Urinary bladder (tissue), 4 donors: ENCODE data around the gene RGL4. TPM values are rescaled to one million over a fixed set of nuclear protein-coding genes. Genes with fewer than 3 reads are reported as not detected.
A peak's percentile ranks its signal among the peaks of the same experiment; 100 is the strongest.

Source experiments
- DNase-seq: peaks from one replicate; pipeline ENCODE4 v3.0.0-alpha.2; 2015; ENCODE audit errors: extremely low spot score
- H3K27ac ChIP-seq: one replicate; pipeline ENCODE4 v1.5.1; 2013; ENCODE audit warnings: low read depth, mild to moderate bottlenecking, moderate library complexity
- H3K36me3 ChIP-seq: one replicate; pipeline ENCODE4 v1.6.1; 2013; ENCODE audit warnings: mild to moderate bottlenecking, moderate library complexity; ENCODE audit not compliant: insufficient read depth
- H3K4me1 ChIP-seq: one replicate; pipeline ENCODE4 v1.6.1; 2013; ENCODE audit warnings: mild to moderate bottlenecking, moderate library complexity; ENCODE audit not compliant: insufficient read depth
- H3K4me3 ChIP-seq: one replicate; pipeline ENCODE4 v1.5.1; 2013; ENCODE audit warnings: low read depth, low read length
- WGBS: extraction: QIAGEN DNeasy Blood & Tissue Kit; methylation state at CpG from one replicate; pipeline ENCODE4 v1.1.7; 2013; 5-methylcytosine and 5-hydroxymethylcytosine counted together
- polyA plus RNA-seq: library from polyadenylated mRNA; stranded (reverse); fragments of 200-250 nt; gene quantifications from one replicate; pipeline ENCODE4 v1.2.3, GENCODE V29; 2013
- total RNA-seq: library from RNA; depleted of rRNA; stranded (reverse); fragments of >200 nt; gene quantifications from one replicate; pipeline ENCODE4 v1.2.3, GENCODE V29; 2014
- donor health status: healthy with polysubstance abuse.
- donor health status: healthy.

Gene RGL4
- total and polyA plus RNA-seq, 2 donors, result 0.32 TPM; not detected in 1

GRCh38 chr22:23685205-23685784 lies 5.5 kb upstream of the RGL4 start:
- no peaks in the 10 kb centered on the region for H3K36me3 ChIP-seq
- whole genome bisulfite sequencing, result 98% methylated on average over 5 of the region's 5 CpGs
- no peak for DNase-seq
- H3K27ac ChIP-seq, result no peak overlapping the region
- H3K4me1 ChIP-seq, result no peaks in the 10 kb centered on the region
- H3K4me3 ChIP-seq, result no peak overlapping the region

DNA sequence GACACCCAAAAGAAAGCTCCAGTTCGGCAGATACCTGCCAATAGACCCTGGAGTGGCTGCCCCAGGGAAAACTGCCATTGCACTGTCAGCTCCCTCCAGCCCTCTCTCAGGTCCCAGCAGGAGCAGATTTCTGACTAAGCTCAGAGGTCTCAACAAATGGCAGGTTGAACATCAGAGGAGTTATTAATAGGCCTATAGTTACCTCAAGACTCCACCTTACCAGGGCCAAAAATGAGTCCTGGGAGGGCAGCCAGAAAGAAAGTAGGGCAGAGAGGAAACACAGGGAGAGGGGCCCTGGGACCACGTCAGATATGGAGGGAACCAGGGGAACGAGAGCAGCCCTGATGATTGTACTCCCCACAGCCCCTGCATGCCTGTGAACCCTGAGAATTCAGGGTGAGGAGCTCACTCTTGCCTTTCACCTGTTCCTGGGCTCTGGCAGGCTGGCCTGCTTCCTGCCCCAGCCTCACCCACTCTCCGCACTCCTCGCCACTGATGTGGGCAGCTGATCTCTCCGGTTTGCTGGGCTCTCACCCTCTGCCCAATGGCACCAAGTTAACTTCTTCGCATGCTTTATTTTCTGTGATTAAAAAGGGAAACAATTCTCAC lies 4.3 kb upstream of the RGL4 start:
- no peak for DNase-seq
- WGBS, result 72% methylated on average over 7 of the region's 7 CpGs
- Histone ChIP-seq H3K27ac (no peak overlapping the region), H3K36me3 (no peaks in the 10 kb centered on the region), H3K4me1 (no peaks in the 10 kb centered on the region), H3K4me3 (no peak overlapping the region)

DNA sequence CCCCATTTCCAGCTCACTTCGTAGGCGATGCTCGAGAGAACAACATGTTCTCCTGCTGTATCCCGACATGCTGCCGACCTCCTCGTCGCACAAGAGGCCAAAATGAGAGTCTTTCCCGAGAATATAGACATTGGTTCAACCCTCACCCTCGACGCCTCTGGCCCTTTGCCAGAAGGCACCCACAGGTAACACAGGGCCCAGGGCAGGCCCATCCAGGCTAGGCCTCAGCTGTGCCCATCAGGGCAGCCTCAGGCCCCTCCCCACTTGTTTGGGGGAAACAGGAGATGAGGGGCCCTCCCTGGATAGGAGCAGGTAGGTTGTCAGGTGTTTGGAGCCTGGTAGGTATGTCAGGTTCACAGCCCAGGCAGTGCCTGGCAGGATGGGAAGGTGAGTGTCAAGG lies 2.7 kb upstream of the RGL4 start:
- no peaks in the 10 kb centered on the region for H3K4me1 ChIP-seq
- H3K27ac ChIP-seq, result no peak overlapping the region
- WGBS, result 93% methylated on average over 10 of the region's 10 CpGs
- no peak overlapping the region for H3K4me3 ChIP-seq
- no peaks in the 10 kb centered on the region for H3K36me3 ChIP-seq
- DNase-seq, result no peak

GRCh38 chr22:23688571-23688970 lies 2.2 kb upstream of the RGL4 start:
- no peaks in the 10 kb centered on the region for H3K4me1 ChIP-seq

DNA sequence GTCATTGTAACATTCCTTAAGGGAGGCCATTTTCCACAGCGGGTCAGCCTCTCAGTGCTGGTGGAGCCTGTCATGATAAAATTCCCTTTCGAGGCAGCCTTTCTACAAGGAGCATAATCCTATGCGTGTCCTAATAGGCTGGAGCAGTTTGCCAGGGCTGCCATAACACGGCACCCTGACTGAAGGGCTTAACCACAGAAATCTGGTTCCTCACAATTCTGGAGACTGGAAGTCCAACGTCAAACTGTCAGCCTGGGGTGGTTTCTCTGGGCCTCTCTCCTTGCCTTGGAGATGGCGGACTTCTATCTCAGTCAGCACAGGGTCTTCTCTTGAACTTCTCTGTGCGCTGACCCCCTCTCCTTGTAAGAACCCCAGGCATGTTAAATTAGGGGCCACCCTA lies 1.4 kb upstream of the RGL4 start:
- 89% methylated on average over 7 of the region's 7 CpGs for WGBS
- H3K27ac ChIP-seq, result no peak overlapping the region
- no peak overlapping the region for H3K4me3 ChIP-seq
- DNase-seq, result no peak
- H3K4me1 ChIP-seq, result no peaks in the 10 kb centered on the region
- H3K36me3 ChIP-seq, result no peaks in the 10 kb centered on the region

More at GRCh38 chr22:23688571-23688970, 2.2 kb upstream of the RGL4 start:
- no peak overlapping the region for H3K27ac ChIP-seq
- H3K4me3 ChIP-seq, result no peak overlapping the region
- WGBS, result 86% methylated on average over 9 of the region's 9 CpGs
- DNase-seq, result no peak
- no peaks in the 10 kb centered on the region for H3K36me3 ChIP-seq

DNA sequence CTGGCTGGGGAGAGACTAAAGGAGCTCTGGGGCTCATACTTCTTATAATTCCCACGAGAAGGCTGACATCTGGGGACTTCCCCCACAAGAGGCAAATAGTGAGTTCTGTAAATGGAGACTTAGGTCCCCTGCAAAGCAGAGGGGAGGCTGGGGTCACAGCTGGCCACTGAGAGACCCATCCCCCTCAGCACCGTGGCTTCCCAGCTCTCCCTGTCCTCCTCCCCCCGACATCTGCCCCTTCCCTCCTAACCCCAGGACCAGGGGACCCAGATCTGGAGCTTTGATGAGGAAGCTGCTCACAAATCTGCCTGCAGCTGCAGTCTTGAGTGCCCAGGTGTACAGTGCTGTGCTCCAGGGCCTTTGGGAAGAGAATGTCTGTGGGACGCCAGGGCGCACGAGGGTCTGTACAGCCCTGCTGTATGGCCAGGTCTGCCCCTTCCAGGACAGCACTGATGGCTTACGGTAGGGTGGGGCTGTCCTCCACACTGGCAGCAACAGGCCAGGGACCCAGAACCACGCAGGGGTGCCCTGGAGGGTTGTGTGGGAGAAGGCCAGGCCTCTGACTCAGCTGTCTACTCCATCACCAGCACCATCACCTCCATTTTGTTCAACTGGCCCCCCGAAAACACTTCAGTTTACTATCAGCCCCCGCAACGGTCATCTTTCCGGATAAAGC lies 1.1 kb downstream of the RGL4 start:
- 91% methylated on average over 12 of the region's 12 CpGs for WGBS
- DNase-seq, result no peak
- Histone ChIP-seq H3K4me1 (no peaks in the 10 kb centered on the region), H3K36me3 (no peaks in the 10 kb centered on the region), H3K27ac (no peak overlapping the region), H3K4me3 (no peak overlapping the region)

- no peak overlapping the region for H3K27ac ChIP-seq
- DNase-seq, result no peak
- no peaks in the 10 kb centered on the region for H3K36me3 ChIP-seq
- H3K4me3 ChIP-seq, result no peak overlapping the region
- no peaks in the 10 kb centered on the region for H3K4me1 ChIP-seq
- WGBS, result 92% methylated on average over 12 of the region's 12 CpGs
Observed at GRCh38 chr22:23692598-23693291, 1.9 kb downstream of the RGL4 start.

DNA sequence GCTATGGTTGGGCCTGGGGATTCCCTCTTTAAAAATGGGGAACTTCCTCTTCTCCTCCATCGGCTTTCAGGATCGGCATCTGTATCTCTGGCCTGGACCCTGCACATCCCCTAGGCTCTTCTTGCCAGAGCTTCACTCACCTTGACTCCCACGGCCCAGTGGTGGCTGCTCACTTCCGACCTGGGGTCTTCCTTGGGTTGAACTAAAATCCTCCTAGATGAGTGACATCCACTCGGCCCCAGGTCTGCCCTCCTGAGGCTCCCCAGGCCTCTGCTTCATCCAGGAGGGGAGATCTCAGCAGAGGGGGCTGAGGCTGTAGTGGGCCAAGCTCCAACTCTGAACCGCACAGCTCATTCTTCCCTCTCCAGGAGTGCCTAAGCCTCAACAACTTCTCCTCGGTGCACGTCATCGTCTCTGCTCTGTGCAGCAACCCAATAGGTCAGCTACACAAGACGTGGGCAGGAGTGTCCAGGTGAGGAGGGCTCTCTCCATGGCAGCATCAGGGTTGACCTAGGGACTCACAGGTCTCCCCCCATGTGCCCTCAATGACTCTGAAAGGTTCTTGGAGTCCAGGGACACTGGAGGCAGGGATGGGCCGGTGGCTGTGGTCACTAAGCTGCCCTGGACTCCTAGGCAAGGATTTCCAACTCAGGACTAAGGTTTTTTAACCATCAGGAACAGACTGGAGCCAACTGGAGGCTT lies 3.3 kb downstream of the RGL4 start:
- Histone ChIP-seq H3K36me3 (no peaks in the 10 kb centered on the region), H3K4me1 (no peaks in the 10 kb centered on the region), H3K4me3 (no peak overlapping the region), H3K27ac (no peak overlapping the region)
- DNase-seq, result no peak
- WGBS, result 88% methylated on average over 11 of the region's 11 CpGs

DNA sequence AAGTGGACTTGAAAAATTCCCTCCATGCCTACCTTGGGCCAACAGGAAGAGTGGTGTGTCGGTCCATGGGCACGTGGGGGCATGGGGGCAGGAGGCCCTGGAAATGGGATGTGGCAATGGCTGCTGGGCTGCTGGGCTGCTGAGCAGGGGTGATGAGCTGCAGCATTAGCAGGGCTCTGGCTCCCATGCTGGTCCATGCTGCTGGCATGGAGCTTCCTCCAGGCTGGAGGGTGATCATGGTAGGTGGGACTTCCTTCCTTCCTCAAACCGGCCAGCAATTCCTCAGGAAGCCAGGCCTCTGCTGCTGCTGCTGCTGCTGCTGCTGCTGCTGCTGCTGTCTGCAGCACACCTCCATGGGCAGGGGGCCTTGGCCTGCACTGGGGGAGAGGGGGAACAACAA lies 4.3 kb downstream of the RGL4 start:
- H3K36me3 ChIP-seq, result no peaks in the 10 kb centered on the region
- no peak overlapping the region for H3K4me3 ChIP-seq
- 78% methylated on average over 3 of the region's 3 CpGs for WGBS
- no peak overlapping the region for H3K27ac ChIP-seq
- H3K4me1 ChIP-seq, result no peaks in the 10 kb centered on the region
- DNase-seq, result no peak

DNA sequence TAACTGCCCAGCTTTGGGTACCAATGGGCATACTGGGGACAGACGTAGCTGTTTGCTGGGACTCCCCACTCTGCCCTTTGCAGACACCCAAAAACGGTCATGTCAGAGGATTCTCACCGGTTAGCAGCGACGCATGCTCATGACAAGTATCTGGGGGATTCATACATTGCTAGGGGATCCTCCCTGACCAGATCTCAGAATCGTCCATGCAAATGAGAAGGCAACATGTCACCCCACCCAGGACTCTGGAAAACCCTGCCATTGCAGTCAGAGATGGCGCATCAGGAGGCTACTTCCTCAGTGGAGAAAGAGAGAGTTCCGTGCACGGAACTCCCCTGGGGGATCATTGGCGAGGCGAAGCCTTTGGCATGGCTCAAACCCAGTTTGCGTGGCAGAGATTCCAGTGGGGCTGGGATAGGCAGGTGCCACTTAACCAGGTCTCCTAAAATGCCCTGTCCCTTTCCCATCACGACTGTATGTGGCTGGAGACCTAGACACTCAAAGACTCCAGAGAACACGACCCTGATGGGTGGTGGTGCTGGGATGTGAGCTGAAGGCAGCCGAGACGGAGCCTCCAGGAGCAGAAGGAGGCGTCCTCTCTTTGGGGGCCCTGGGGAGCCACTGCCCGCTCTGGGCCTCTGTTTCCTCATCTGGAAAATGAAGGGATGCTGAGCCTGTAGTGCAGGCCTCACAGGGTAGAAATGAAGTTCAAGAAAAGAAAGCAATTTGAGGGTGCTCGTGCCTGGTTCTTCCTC lies 4.9 kb downstream of the RGL4 start:
- 91% methylated on average over 19 of the region's 19 CpGs for WGBS
- Histone ChIP-seq H3K36me3 (no peaks in the 10 kb centered on the region), H3K4me1 (no peaks in the 10 kb centered on the region), H3K27ac (no peak overlapping the region), H3K4me3 (no peak overlapping the region)
- no peak for DNase-seq

DNA sequence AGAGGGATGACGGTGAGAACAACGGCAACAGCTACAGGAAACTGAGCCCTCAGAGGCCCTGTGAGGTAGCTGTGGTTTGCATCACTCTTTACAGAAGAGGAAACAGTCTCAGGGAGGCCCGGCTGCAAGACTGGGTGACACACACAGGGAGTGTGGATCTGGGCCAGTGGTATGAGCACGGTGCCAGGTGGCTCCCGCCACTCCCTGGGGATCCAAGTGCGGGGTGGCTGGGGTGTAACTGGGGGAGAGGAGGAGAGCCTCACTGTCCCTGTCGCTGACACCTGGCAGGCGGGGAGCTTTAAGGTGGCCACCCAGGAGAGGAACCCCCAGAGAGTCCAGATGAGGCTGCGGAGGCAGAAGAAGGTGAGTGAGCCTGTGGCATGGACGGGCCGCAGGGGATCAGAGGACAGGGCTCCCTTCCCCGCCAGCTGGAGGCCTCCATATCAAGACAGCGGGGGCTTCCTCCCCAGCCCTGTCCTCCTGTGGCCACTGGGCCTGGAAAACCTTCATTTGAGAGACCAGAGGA lies 5.6 kb downstream of the RGL4 start:
- DNase-seq, result no peak
- Histone ChIP-seq H3K27ac (peak overlapping the region; percentile 13), H3K4me3 (no peak overlapping the region), H3K4me1 (no peaks in the 10 kb centered on the region), H3K36me3 (no peaks in the 10 kb centered on the region)
- WGBS, result 82% methylated on average over 13 of the region's 13 CpGs

DNA sequence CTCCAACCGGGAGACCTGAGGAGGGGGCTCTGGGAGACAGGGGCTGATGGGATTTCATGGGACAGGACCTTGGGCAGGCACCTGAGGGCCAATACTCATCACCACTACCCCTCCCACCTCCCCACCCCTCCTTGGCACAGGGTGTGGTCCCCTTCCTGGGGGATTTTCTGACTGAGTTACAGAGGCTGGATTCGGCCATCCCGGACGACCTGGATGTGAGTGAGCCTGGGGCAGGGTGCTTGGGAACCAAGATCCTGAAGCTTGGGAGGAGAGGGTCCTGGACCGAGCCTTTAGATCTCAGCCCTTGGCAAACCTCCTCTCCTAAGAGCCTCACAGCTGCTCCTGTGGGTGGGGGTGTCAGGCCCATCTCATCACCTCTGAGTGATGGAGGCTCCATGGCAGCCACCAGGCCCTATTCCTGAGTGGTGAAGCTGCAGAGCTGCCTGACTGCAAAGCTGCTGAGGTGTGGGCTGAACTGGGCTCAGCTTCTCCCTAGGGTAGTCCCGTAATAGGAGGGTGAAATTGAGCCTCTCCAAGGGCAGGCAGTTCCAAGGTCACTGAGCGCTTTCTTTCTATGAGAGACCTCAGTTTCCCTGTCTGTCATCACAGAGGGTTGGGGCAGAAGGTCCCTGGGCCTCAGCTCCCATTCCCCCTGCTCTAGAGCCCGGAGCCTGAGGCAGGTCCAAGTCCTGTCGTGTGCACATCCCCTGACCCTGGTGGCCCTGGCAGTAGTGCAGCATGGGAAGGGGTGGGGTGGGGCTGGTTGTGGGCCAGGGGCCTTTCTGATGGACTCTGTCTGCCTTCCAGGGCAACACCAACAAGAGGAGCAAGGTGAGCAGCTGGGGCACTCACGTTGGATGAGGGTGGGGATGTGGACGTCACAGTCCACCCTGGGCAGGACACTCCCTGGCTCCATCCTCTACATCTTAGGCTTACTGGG lies 6.5 kb downstream of the RGL4 start:
- H3K36me3 ChIP-seq, result no peaks in the 10 kb centered on the region
- no peak for DNase-seq
- no peaks in the 10 kb centered on the region for H3K4me1 ChIP-seq
- no peak overlapping the region for H3K27ac ChIP-seq
- WGBS, result 90% methylated on average over 11 of the region's 11 CpGs
- H3K4me3 ChIP-seq, result no peak overlapping the region
